Lower leg skin (tissue), 3 donors: ENCODE data around the gene ABI3.

Experiments used
- CTCF ChIP-seq, 3 donors: fragments of 450-650 bp; IDR thresholded peaks; one replicate each; pipeline ENCODE4 v1.5.1; 2016; ENCODE audit warnings: antibody characterized with exemption in 3 of 3, mild to moderate bottlenecking in 3 of 3, moderate library complexity in 2 of 3
- POLR2A ChIP-seq, 2 donors: fragments of 450-650 bp; IDR thresholded peaks; one replicate each; pipeline ENCODE4 v1.6.1; 2016 to 2017; ENCODE audit warnings: antibody characterized with exemption in 2 of 2, mild to moderate bottlenecking in 1 of 2, moderate library complexity in 1 of 2

- TF ChIP-seq CTCF (IDR thresholded peaks at IDR 0.05) (no peak), POLR2A (IDR thresholded peaks at IDR 0.05) (no peak)
These were observed 58.8 kb downstream of the ABI3 start for GRCh38 chr17:49269356-49269755.
